Measurements from ENCODE around the gene GPATCH3. TPM values are rescaled to one million over a fixed set of nuclear protein-coding genes. Genes with fewer than 3 reads are reported as not detected.
A peak's percentile ranks its signal among the peaks of the same experiment; 100 is the strongest.

GPATCH3 gene
- total RNA-seq, 1 donor from 2014 or later, result 23.9 TPM

- no peak for TF ChIP-seq CTCF (IDR thresholded peaks at IDR 0.05; ENCODE audit: unreplicated experiment)
- peak overlapping the region; percentile 75 for H3K4me3 Mint-ChIP-seq (ENCODE audit: low read depth)
- peak overlapping the region; percentile 98 for H3K27ac Mint-ChIP-seq
Measured at GRCh38 chr1:26913389-26913753, 13.1 kb upstream of the GPATCH3 start.

GRCh38 chr1:26912147-26912490, 11.9 kb upstream of the GPATCH3 start:
- no peak for DNase-seq (ENCODE audit: low spot score, unreplicated experiment)
- H3K4me1 Mint-ChIP-seq (ENCODE audit: low read depth), result peaks cover 62% of the 10 kb centered on the region
- no peaks in the 10 kb centered on the region for H3K9me3 Mint-ChIP-seq (ENCODE audit: low read depth)
- H3K27ac Mint-ChIP-seq, result peak overlapping the region; percentile 88
- no peak for TF ChIP-seq CTCF (IDR thresholded peaks at IDR 0.05; ENCODE audit: unreplicated experiment)
- peak overlapping the region; percentile 75 for H3K4me3 Mint-ChIP-seq (ENCODE audit: low read depth)
- H3K27me3 Mint-ChIP-seq, result no peaks in the 10 kb centered on the region
- no peaks in the 10 kb centered on the region for H3K36me3 Mint-ChIP-seq (ENCODE audit: insufficient read depth)

More at GRCh38 chr1:26913389-26913753, 13.1 kb upstream of the GPATCH3 start:
- Mint-ChIP-seq H3K9me3 (ENCODE audit: low read depth) (no peaks in the 10 kb centered on the region), H3K4me1 (ENCODE audit: low read depth) (peaks cover 59% of the 10 kb centered on the region), H3K36me3 (ENCODE audit: insufficient read depth) (no peaks in the 10 kb centered on the region), H3K27me3 (no peaks in the 10 kb centered on the region)
- no peak for DNase-seq (ENCODE audit: low spot score, unreplicated experiment)

- H3K4me3 Mint-ChIP-seq (ENCODE audit: low read depth), result peak overlapping the region; percentile 75
- peak overlapping the region; percentile 63 for H3K27ac Mint-ChIP-seq
- H3K27me3 Mint-ChIP-seq, result no peaks in the 10 kb centered on the region
- H3K4me1 Mint-ChIP-seq (ENCODE audit: low read depth), result peaks cover 59% of the 10 kb centered on the region
- H3K36me3 Mint-ChIP-seq (ENCODE audit: insufficient read depth), result no peaks in the 10 kb centered on the region
- no peak for DNase-seq (ENCODE audit: low spot score, unreplicated experiment)
- no peaks in the 10 kb centered on the region for H3K9me3 Mint-ChIP-seq (ENCODE audit: low read depth)
- TF ChIP-seq CTCF (IDR thresholded peaks at IDR 0.05; ENCODE audit: unreplicated experiment), result no peak
Measured at GRCh38 chr1:26911399-26912146, 11.3 kb upstream of the GPATCH3 start.

- H3K36me3 Mint-ChIP-seq (ENCODE audit: insufficient read depth), result no peaks in the 10 kb centered on the region
- H3K27me3 Mint-ChIP-seq, result no peaks in the 10 kb centered on the region
- no peak for DNase-seq (ENCODE audit: low spot score, unreplicated experiment)
- H3K9me3 Mint-ChIP-seq (ENCODE audit: low read depth), result no peaks in the 10 kb centered on the region
- peak overlapping the region; percentile 63 for H3K27ac Mint-ChIP-seq
- TF ChIP-seq CTCF (IDR thresholded peaks at IDR 0.05; ENCODE audit: unreplicated experiment), result no peak
- H3K4me3 Mint-ChIP-seq (ENCODE audit: low read depth), result peak overlapping the region; percentile 53
- peaks cover 56% of the 10 kb centered on the region for H3K4me1 Mint-ChIP-seq (ENCODE audit: low read depth)
Measured at GRCh38 chr1:26910343-26911160, 10.3 kb upstream of the GPATCH3 start.

- TF ChIP-seq CTCF (IDR thresholded peaks at IDR 0.05; ENCODE audit: unreplicated experiment), result no peak
- H3K27ac Mint-ChIP-seq, result peak overlapping the region; percentile 63
- no peaks in the 10 kb centered on the region for H3K36me3 Mint-ChIP-seq (ENCODE audit: insufficient read depth)
- H3K4me3 Mint-ChIP-seq (ENCODE audit: low read depth), result peak overlapping the region; percentile 53
- no peaks in the 10 kb centered on the region for H3K27me3 Mint-ChIP-seq
- no peaks in the 10 kb centered on the region for H3K9me3 Mint-ChIP-seq (ENCODE audit: low read depth)
- no peak for DNase-seq (ENCODE audit: low spot score, unreplicated experiment)
- peaks cover 50% of the 10 kb centered on the region for H3K4me1 Mint-ChIP-seq (ENCODE audit: low read depth)
Measured at GRCh38 chr1:26909951-26910342, 9.7 kb upstream of the GPATCH3 start.

Measured in progenitor cell of endocrine pancreas (in vitro differentiated cells).